HepG2 (cell line): Measurements from ENCODE around the gene ST3GAL2. TPM values are rescaled to one million over a fixed set of nuclear protein-coding genes. Genes with fewer than 3 reads are reported as not detected.

Source experiments
- DNMT1 ChIP-seq: sonication (generic); formaldehyde crosslinking; IDR thresholded peaks from 2 replicates; pipeline ENCODE4 v1.5.1; 2020; ENCODE audit warnings: mild to moderate bottlenecking, missing genetic modification reagents
- ESRRA ChIP-seq: sonication (generic); formaldehyde crosslinking; IDR thresholded peaks from 2 replicates; pipeline ENCODE4 v1.5.1; 2020; ENCODE audit warnings: mild to moderate bottlenecking, low read depth, missing genetic modification reagents
- EZH2 ChIP-seq: conservative IDR thresholded peaks from 2 replicates; pipeline ENCODE4 v1.6.1; 2012; ENCODE audit warnings: mild to moderate bottlenecking, low read depth, low read length, moderate library complexity
- HMG20B ChIP-seq: conservative IDR thresholded peaks from 2 replicates; pipeline ENCODE4 v1.6.1; 2016; ENCODE audit warnings: missing genetic modification reagents, missing compliant biosample characterization
- JUND ChIP-seq: sonication (generic); formaldehyde crosslinking; IDR thresholded peaks from 2 replicates; pipeline ENCODE4 v1.8.0; 2022; ENCODE audit warnings: mild to moderate bottlenecking, missing genetic modification reagents
- NCOA1 ChIP-seq: sonication (generic); formaldehyde crosslinking; IDR thresholded peaks from 2 replicates; pipeline ENCODE4 v1.9.0; 2021; ENCODE audit warnings: missing genetic modification reagents
- PCBP2 ChIP-seq: fragments of 200-400 bp; formaldehyde crosslinking; optimal IDR thresholded peaks from 2 replicates; pipeline ENCODE3; 2018; ENCODE audit warnings: low read length, low read depth; ENCODE audit not compliant: poor library complexity, severe bottlenecking
- RBM22 ChIP-seq: fragments of 200-400 bp; formaldehyde crosslinking; optimal IDR thresholded peaks from 2 replicates; pipeline ENCODE3; 2017; ENCODE audit warnings: mild to moderate bottlenecking, low read length, moderate library complexity
- SAP130 ChIP-seq: IDR thresholded peaks from 2 replicates; pipeline ENCODE4 v1.6.1; 2016; ENCODE audit warnings: low read depth
- TBP ChIP-seq: sonication (generic); formaldehyde crosslinking; IDR thresholded peaks from 2 replicates; pipeline ENCODE4 v1.5.0; 2020; ENCODE audit warnings: missing genetic modification reagents
- ZFAT ChIP-seq: sonication (generic); formaldehyde crosslinking; conservative IDR thresholded peaks from 2 replicates; pipeline ENCODE4 v1.8.1; 2023; ENCODE audit warnings: missing genetic modification reagents, inconsistent platforms
- ZNF124 ChIP-seq: sonication (generic); formaldehyde crosslinking; IDR thresholded peaks from 2 replicates; pipeline ENCODE4 v1.4.0; 2020; ENCODE audit warnings: missing genetic modification reagents
- ZNF225 ChIP-seq: sonication (generic); formaldehyde crosslinking; IDR thresholded peaks from 2 replicates; pipeline ENCODE4 v1.4.0; 2020; ENCODE audit warnings: mild to moderate bottlenecking, missing genetic modification reagents
- ZNF260 ChIP-seq: sonication (generic); formaldehyde crosslinking; IDR thresholded peaks from 2 replicates; pipeline ENCODE4 v1.4.0; 2020; ENCODE audit warnings: missing genetic modification reagents, low read depth, mild to moderate bottlenecking, borderline replicate concordance
- ZNF30 ChIP-seq: sonication (generic); formaldehyde crosslinking; IDR thresholded peaks from 2 replicates; pipeline ENCODE4 v1.5.0; 2020; ENCODE audit warnings: mild to moderate bottlenecking, missing genetic modification reagents
- ZNF337 ChIP-seq: sonication (generic); formaldehyde crosslinking; IDR thresholded peaks from 2 replicates; pipeline ENCODE4 v1.5.1; 2020; ENCODE audit warnings: missing genetic modification reagents, low read depth, mild to moderate bottlenecking, borderline replicate concordance
- ZNF547 ChIP-seq: sonication (generic); formaldehyde crosslinking; IDR thresholded peaks from 2 replicates; pipeline ENCODE4 v1.5.1; 2020; ENCODE audit warnings: mild to moderate bottlenecking, missing genetic modification reagents
- ZNF616 ChIP-seq: sonication (generic); formaldehyde crosslinking; IDR thresholded peaks from 2 replicates; pipeline ENCODE4 v1.5.0; 2020; ENCODE audit warnings: low read depth, mild to moderate bottlenecking, missing genetic modification reagents
- polyA plus RNA-seq, 8 experiments: library from polyadenylated mRNA; depleted of rRNA in 3 of 8; stranded (reverse) in 7 of 8; unstranded in 1 of 8; fragments of >200 nt; fragmentation: Illumina TruSeq in 4 of 8; extraction: Trizol in 4 of 8; gene quantifications; 2 replicates each; pipeline versions ENCODE4 v1.2.1 to v1.2.3, GENCODE V29; 2011 to 2016; ENCODE audit warnings: low read depth in 4 of 8, missing spikeins in 1 of 8, mixed read lengths in 1 of 8; ENCODE audit not compliant: insufficient read depth in 1 of 8
- total RNA-seq, 5 experiments: library from RNA; depleted of rRNA; stranded (reverse); fragments of >200 nt; fragmentation: Illumina TruSeq; extraction: Trizol; gene quantifications; 2 replicates each; pipeline ENCODE4 v1.2.3, GENCODE V29; 2016; ENCODE audit warnings: low read depth in 1 of 5
- TF ChIP-seq, protein P1 (sequence below): sonication (generic); formaldehyde crosslinking; IDR thresholded peaks from 2 replicates; pipeline ENCODE4 v1.5.0; 2020; ENCODE audit warnings: mild to moderate bottlenecking, missing genetic modification reagents, moderate library complexity
- TF ChIP-seq, protein P2 (sequence below): sonication (generic); formaldehyde crosslinking; IDR thresholded peaks from 2 replicates; pipeline ENCODE4 v1.9.0; 2022; ENCODE audit warnings: missing genetic modification reagents, mild to moderate bottlenecking, borderline replicate concordance
- TF ChIP-seq, protein P3 (sequence below): sonication (generic); formaldehyde crosslinking; IDR thresholded peaks from 2 replicates; pipeline ENCODE4 v1.8.1; 2023; ENCODE audit warnings: mild to moderate bottlenecking, missing genetic modification reagents
- TF ChIP-seq, protein P4 (sequence below): sonication (generic); formaldehyde crosslinking; IDR thresholded peaks from 2 replicates; pipeline ENCODE4 v1.4.0; 2020; ENCODE audit warnings: missing genetic modification reagents
- TF ChIP-seq, protein P5 (sequence below): sonication (generic); formaldehyde crosslinking; IDR thresholded peaks from 2 replicates; pipeline ENCODE4 v1.8.1; 2023; ENCODE audit warnings: mild to moderate bottlenecking, missing genetic modification reagents, borderline replicate concordance

ST3GAL2 gene
- total and polyA plus RNA-seq, 2 of the 13 experiments (the other 11 are each of a cell fraction or from before 2014, with no cell fraction given), result 16.3 to 24.9 TPM

DNA sequence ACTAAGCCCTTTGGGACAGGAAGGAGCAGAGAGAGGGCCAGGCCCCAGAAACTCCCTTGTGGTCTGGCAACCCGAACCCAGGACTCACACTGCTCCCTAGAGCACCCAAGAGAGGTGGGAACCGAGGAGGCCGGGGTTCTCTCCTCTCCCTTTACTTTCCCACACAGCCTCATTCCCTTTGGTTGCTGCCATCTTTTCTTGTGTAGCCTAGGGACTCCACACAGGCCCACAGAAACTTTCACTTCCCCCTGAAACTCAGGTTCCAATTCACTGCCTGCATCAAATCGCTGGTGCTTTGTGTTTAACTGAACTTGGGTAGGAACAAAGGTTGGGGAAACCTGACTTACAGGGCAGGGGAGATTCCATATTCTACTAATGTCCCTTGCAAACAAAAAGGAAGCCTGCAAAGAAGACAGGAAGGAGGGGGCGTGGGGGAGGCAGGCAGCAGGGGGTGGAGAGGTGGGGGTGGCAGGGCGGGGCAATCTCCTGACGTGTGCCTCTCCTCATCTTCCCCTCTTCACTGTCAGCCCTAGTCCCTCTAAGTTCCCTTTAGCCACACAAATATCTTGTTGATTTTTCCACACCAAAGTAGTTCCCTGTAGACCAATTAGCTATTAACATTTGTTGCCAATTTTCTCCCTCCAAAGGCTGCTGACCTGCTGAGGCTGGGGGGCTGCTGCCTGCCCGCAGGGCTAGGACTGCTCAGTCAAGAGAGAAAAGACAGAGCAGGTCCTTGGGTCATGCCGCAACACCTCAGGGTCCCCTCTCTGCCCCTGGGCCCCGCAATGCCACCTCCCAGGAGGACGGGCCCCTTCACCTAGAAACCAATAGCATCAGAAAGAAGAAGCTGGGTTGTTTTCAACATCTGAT, 8.0 kb downstream of the ST3GAL2 start (continued):
- TF ChIP-seq, protein P1, sequence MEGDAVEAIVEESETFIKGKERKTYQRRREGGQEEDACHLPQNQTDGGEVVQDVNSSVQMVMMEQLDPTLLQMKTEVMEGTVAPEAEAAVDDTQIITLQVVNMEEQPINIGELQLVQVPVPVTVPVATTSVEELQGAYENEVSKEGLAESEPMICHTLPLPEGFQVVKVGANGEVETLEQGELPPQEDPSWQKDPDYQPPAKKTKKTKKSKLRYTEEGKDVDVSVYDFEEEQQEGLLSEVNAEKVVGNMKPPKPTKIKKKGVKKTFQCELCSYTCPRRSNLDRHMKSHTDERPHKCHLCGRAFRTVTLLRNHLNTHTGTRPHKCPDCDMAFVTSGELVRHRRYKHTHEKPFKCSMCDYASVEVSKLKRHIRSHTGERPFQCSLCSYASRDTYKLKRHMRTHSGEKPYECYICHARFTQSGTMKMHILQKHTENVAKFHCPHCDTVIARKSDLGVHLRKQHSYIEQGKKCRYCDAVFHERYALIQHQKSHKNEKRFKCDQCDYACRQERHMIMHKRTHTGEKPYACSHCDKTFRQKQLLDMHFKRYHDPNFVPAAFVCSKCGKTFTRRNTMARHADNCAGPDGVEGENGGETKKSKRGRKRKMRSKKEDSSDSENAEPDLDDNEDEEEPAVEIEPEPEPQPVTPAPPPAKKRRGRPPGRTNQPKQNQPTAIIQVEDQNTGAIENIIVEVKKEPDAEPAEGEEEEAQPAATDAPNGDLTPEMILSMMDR, result no peak
- peak; percentile 48 for TF ChIP-seq RBM22
- TF ChIP-seq ZNF616 (CRISPR knock-in tag), result no peak
- TF ChIP-seq ZNF337 (CRISPR knock-in tag), result no peak
- 0 out of 2 replicates have a peak, but pooled peaks have one; percentile 24 for TF ChIP-seq SAP130 (CRISPR knock-in tag)
- TF ChIP-seq, protein P2, sequence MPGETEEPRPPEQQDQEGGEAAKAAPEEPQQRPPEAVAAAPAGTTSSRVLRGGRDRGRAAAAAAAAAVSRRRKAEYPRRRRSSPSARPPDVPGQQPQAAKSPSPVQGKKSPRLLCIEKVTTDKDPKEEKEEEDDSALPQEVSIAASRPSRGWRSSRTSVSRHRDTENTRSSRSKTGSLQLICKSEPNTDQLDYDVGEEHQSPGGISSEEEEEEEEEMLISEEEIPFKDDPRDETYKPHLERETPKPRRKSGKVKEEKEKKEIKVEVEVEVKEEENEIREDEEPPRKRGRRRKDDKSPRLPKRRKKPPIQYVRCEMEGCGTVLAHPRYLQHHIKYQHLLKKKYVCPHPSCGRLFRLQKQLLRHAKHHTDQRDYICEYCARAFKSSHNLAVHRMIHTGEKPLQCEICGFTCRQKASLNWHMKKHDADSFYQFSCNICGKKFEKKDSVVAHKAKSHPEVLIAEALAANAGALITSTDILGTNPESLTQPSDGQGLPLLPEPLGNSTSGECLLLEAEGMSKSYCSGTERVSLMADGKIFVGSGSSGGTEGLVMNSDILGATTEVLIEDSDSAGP (CRISPR knock-in tag), result no peak
- TF ChIP-seq NCOA1 (CRISPR knock-in tag), result no peak
- TF ChIP-seq ZNF124 (CRISPR knock-in tag), result no peak
- TF ChIP-seq ZNF260 (CRISPR knock-in tag), result no peak
- no peak for TF ChIP-seq PCBP2
- TF ChIP-seq, protein P3, sequence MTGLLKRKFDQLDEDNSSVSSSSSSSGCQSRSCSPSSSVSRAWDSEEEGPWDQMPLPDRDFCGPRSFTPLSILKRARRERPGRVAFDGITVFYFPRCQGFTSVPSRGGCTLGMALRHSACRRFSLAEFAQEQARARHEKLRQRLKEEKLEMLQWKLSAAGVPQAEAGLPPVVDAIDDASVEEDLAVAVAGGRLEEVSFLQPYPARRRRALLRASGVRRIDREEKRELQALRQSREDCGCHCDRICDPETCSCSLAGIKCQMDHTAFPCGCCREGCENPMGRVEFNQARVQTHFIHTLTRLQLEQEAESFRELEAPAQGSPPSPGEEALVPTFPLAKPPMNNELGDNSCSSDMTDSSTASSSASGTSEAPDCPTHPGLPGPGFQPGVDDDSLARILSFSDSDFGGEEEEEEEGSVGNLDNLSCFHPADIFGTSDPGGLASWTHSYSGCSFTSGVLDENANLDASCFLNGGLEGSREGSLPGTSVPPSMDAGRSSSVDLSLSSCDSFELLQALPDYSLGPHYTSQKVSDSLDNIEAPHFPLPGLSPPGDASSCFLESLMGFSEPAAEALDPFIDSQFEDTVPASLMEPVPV (CRISPR knock-in tag), result no peak
- no peak for TF ChIP-seq ESRRA (CRISPR knock-in tag)
- no peak for TF ChIP-seq EZH2
- no peak for TF ChIP-seq JUND
- TF ChIP-seq TBP, result no peak
- no peak for TF ChIP-seq DNMT1 (CRISPR knock-in tag)
- no peak for TF ChIP-seq ZNF30 (CRISPR knock-in tag)
- TF ChIP-seq ZNF225 (CRISPR knock-in tag), result no peak
- TF ChIP-seq, protein P4, sequence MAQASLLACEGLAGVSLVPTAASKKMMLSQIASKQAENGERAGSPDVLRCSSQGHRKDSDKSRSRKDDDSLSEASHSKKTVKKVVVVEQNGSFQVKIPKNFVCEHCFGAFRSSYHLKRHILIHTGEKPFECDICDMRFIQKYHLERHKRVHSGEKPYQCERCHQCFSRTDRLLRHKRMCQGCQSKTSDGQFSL (CRISPR knock-in tag), result no peak
- TF ChIP-seq ZFAT, result no peak
- no peak for TF ChIP-seq HMG20B (CRISPR knock-in tag)
- TF ChIP-seq, protein P5, sequence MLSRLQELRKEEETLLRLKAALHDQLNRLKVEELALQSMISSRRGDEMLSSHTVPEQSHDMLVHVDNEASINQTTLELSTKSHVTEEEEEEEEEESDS (CRISPR knock-in tag), result no peak
- TF ChIP-seq ZNF547 (CRISPR knock-in tag), result no peak
